Pancreas (tissue), 10 donors: ENCODE data around the gene MOBP. TPM values are rescaled to one million over a fixed set of nuclear protein-coding genes. Genes with fewer than 3 reads are reported as not detected.

Experiments used
- ATAC-seq, 4 donors: fragments of 200-7000 bp; cut with Tn5 transposase; one replicate each; pipeline versions ENCODE4 v1.8.0 to v1.9.1; 2020; ENCODE audit warnings: mild to moderate bottlenecking in 4 of 4, moderate library complexity in 4 of 4
- DNase-seq, 6 donors: peaks; one replicate each; pipeline ENCODE4 v3.0.0-alpha.2; 2020
- FAIRE-seq: peaks from 2 replicates; lab custom pipeline; 2012; peaks lifted over from hg19 to GRCh38; lab: Jason Lieb, UNC
- H3K27ac ChIP-seq, 4 donors: fragments of 200-600 bp; sonication (generic); 1 replicate in 3 of 4; 2 replicates in 1 of 4; pipeline versions ENCODE4 v1.5.0 to v1.8.0; 2020
- H3K27me3 ChIP-seq, 4 donors: fragments of 200-600 bp; one replicate each; pipeline ENCODE4 v1.8.0; 2021
- H3K36me3 ChIP-seq, 3 donors: fragments of 200-600 bp; sonication (generic) in 1 of 3; one replicate each; pipeline versions ENCODE4 v1.5.0 to v1.8.0; 2020 to 2021
- H3K4me1 ChIP-seq, 3 donors: fragments of 200-600 bp; one replicate each; pipeline ENCODE4 v1.8.0; 2021
- H3K4me3 ChIP-seq, 4 donors: fragments of 200-600 bp; sonication (generic) in 2 of 4; one replicate each; pipeline versions ENCODE4 v1.5.0 to v1.8.0; 2020 to 2021
- H3K9me3 ChIP-seq, 4 donors: fragments of 200-600 bp; one replicate each; pipeline ENCODE4 v1.8.0; 2021
- WGBS, 2 donors: extraction: QIAGEN DNeasy Blood & Tissue Kit; methylation state at CpG; one replicate each; pipeline ENCODE4 v1.1.7; 2013; 5-methylcytosine and 5-hydroxymethylcytosine counted together
- intact Hi-C, 3 donors: fragments of 100-400 bp; cut with DNase I; formaldehyde crosslinking; loops; one replicate each; pipeline versions ENCODE4 v1.11.1 to v1.14.2; 2022
- polyA plus RNA-seq, 2 donors: library from polyadenylated mRNA; stranded (reverse); fragments of 200-250 nt; gene quantifications; one replicate each; pipeline ENCODE4 v1.2.3, GENCODE V29; 2013
- total RNA-seq, 6 donors: library from RNA; stranded (reverse); fragmentation: NEBNext Ultra II Directional in 4 of 6; extraction: Animal tissue kit (Norgen Biotek cat#: 25700) in 4 of 6; gene quantifications; one replicate each; pipeline versions ENCODE4 v1.2.1 to v1.2.4, GENCODE V29; 2021 to 2023
- TF ChIP-seq, protein P1 (sequence below), 4 donors: fragments of 200-600 bp; sonication (generic) in 3 of 4; IDR thresholded peaks; one replicate each; pipeline versions ENCODE4 v1.5.0 to v1.8.0; 2021; ENCODE audit warnings: antibody characterized with exemption in 4 of 4
- donor health status: healthy with polysubstance abuse.
- donor health status: DM: no; HTN: no; CAD: no; lungs with moderate emphysema.
- donor health status: DM: no; HTN: no; CAD: no.
- donor health status: control.
- donor health status: control.
- donor health status: Bipolar disorder and iron deficiency.
- donor health status: DM: yes; HTN: yes; CAD: no.
- donor health status: DM: no; HTN: no; CAD: no.
- donor health status: DM: no; HTN: no; CAD: no.
- donor health status: DM: yes; HTN: yes; CAD: no.

Gene MOBP
- total and polyA plus RNA-seq, 8 donors = not detected

DNA sequence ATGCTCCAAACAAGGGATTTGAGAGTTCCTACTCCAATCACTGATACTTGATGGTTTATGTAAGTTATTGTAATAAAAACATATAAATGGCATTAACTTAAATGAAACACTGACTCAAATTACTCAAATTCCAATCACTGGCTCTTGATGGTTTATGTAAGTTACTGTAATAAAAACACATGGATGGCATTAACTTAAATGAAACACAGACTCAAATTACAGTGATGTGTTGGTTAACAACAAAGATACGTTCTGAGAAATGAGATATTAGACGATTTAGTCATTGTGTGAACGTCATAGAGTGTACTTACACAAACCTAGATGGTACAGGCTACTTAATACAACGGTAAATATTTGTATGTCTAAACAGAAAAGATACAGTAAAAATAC is 6.6 kb downstream of the MOBP start:
- H3K4me3 ChIP-seq = no peak overlapping the region
- no peak for FAIRE-seq
- no peak for ATAC-seq
- TF ChIP-seq, protein P1, sequence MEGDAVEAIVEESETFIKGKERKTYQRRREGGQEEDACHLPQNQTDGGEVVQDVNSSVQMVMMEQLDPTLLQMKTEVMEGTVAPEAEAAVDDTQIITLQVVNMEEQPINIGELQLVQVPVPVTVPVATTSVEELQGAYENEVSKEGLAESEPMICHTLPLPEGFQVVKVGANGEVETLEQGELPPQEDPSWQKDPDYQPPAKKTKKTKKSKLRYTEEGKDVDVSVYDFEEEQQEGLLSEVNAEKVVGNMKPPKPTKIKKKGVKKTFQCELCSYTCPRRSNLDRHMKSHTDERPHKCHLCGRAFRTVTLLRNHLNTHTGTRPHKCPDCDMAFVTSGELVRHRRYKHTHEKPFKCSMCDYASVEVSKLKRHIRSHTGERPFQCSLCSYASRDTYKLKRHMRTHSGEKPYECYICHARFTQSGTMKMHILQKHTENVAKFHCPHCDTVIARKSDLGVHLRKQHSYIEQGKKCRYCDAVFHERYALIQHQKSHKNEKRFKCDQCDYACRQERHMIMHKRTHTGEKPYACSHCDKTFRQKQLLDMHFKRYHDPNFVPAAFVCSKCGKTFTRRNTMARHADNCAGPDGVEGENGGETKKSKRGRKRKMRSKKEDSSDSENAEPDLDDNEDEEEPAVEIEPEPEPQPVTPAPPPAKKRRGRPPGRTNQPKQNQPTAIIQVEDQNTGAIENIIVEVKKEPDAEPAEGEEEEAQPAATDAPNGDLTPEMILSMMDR (IDR thresholded peaks at IDR 0.05) = no peak
- intact Hi-C loops = no loop called here
- no peaks in the 10 kb centered on the region for H3K9me3 ChIP-seq
- 61 to 74% methylated on average over 4 of the region's 4 CpGs for WGBS, 2 donors
- H3K36me3 ChIP-seq = no peaks in the 10 kb centered on the region
- H3K27me3 ChIP-seq = no peaks in the 10 kb centered on the region
- H3K27ac ChIP-seq = no peak overlapping the region
- H3K4me1 ChIP-seq = no peaks in the 10 kb centered on the region
- no peak for DNase-seq

DNA sequence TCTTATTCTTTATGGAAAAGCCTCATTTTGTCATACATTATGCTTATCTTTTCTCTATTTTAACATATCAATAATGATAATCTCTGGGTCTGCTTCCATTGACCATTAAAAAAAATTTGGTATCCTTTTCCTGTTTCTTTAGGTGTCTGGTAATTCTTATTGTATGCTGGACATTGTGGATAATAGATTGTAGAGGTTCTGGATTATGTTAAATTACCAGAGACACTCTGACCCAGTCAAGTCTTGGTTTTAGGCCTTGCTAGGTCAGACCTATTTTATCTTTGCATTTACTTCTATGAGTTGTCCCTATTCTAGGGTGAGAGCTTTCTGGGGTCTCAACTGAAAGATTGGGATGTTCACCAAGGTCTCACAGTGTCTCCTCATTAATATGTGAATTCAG is 9.3 kb downstream of the MOBP start:
- H3K9me3 ChIP-seq = no peaks in the 10 kb centered on the region
- intact Hi-C loops = no loop called here
- TF ChIP-seq, protein P1 (IDR thresholded peaks at IDR 0.05) = no peak
- H3K36me3 ChIP-seq = no peaks in the 10 kb centered on the region
- FAIRE-seq = no peak
- H3K27ac ChIP-seq = no peak overlapping the region
- H3K27me3 ChIP-seq = no peaks in the 10 kb centered on the region
- no peak for ATAC-seq
- H3K4me1 ChIP-seq = no peaks in the 10 kb centered on the region
- DNase-seq = no peak
- no peak overlapping the region for H3K4me3 ChIP-seq

DNA sequence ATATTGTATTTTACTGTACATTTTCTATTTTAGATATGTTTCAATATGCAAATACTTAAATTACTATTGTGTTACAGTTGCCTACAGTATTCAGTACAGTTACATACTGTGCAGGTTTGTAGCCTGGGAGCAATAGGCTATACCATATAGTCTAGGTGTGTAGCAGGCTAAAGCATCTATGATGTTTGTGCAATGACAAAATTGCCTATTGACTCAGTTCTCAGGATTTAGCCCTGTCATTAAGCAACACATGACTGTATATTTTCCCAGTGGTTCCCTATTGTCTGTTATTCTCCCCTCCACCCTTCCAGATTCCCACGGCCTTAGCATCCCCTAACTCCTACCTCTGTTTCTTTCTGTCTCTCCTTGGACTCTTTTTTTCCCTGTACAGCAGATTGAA is 10.7 kb downstream of the MOBP start:
- intact Hi-C loops = no loop called here

DNA sequence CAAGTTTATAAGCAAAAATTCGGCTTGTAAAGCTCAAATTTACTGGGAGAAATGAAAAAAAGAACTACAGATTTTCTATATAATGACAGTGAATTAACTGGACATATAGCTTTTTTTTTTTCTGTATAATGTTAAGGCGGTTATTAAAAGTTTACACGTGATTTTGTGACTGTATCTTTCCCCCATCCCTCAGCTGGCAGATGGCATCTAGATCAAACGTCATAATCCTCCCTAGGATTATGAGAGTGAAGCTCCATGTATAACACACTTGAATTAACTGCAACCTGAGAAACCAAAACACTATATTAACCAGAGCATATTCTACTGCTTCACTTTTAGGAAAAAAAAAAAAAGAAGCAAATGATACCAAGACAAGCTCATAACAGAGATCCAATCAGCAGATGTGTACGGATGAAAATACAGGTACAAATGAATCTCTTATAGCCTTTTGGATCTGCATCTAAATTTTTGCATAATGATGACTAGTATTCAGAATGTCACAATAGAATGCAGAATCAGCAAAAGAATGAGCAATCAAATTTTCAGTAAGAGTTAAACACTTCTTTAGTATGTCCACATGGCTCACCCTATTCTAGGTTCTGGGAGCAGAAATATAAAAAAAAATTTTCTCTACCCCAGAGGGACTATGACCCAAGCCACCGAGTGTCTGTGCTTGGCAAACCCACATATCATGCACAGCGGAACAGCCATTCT is 12.4 kb downstream of the MOBP start:
- DNase-seq = no peak
- no peak overlapping the region for H3K27ac ChIP-seq
- intact Hi-C loops = no loop called here
- TF ChIP-seq, protein P1 (IDR thresholded peaks at IDR 0.05) = no peak
- H3K27me3 ChIP-seq = no peaks in the 10 kb centered on the region
- WGBS, 2 donors = 54 to 63% methylated on average over 7 of the region's 7 CpGs
- no peaks in the 10 kb centered on the region for H3K9me3 ChIP-seq
- ATAC-seq = no peak
- FAIRE-seq = no peak
- H3K4me1 ChIP-seq = no peaks in the 10 kb centered on the region
- no peak overlapping the region for H3K4me3 ChIP-seq
- H3K36me3 ChIP-seq = no peaks in the 10 kb centered on the region

More for the DNA sequence above, 10.7 kb downstream of the MOBP start:
- H3K9me3 ChIP-seq = no peaks in the 10 kb centered on the region
- WGBS, 2 donors = 83 to 100% methylated on average over 1 of the region's 1 CpG
- H3K36me3 ChIP-seq = no peaks in the 10 kb centered on the region
- FAIRE-seq (no peak), ATAC-seq (no peak), DNase-seq (no peak)
- no peaks in the 10 kb centered on the region for H3K4me1 ChIP-seq
- H3K27ac ChIP-seq = no peak overlapping the region
- no peak overlapping the region for H3K4me3 ChIP-seq
- TF ChIP-seq, protein P1 (IDR thresholded peaks at IDR 0.05) = no peak
- no peaks in the 10 kb centered on the region for H3K27me3 ChIP-seq

DNA sequence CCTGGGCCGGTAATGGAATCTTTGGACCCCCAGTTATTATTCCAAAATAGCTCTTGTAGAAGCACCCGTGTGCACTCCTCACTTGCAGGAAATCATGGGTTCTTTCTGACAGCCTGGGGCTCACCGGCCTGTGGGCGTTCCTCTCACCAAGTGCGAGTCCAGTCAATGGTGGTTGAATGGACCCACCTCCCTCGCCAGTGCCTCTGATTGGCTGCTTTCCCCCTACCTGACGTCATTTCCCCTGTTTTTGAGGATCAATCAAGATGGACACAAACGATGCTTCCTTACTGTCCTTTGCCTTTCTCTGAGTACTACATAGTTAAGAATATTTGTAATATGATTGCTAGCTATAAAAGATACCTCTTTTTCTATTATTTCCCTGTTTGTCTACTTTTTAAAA is 18.1 kb downstream of the MOBP start:
- ATAC-seq (no peak), DNase-seq (no peak), FAIRE-seq (no peak)
- WGBS, 2 donors = 77 to 79% methylated on average over 8 of the region's 8 CpGs
- H3K27me3 ChIP-seq = no peaks in the 10 kb centered on the region
- H3K27ac ChIP-seq = no peak overlapping the region
- TF ChIP-seq, protein P1 (IDR thresholded peaks at IDR 0.05) = no peak
- H3K4me3 ChIP-seq = no peak overlapping the region
- no peaks in the 10 kb centered on the region for H3K36me3 ChIP-seq
- intact Hi-C loops = no loop called here
- no peaks in the 10 kb centered on the region for H3K9me3 ChIP-seq
- H3K4me1 ChIP-seq = no peaks in the 10 kb centered on the region
